22Rv1 (cell line): ENCODE measurements around the gene RFC5.

Experiments used
- H3K27ac ChIP-seq: fragments of 450-650 bp; 2 replicates; pipeline ENCODE4 v1.5.1; 2017
- ZFX ChIP-seq: fragments of 450-650 bp; IDR thresholded peaks from 2 replicates; pipeline ENCODE4 v1.6.1; 2017; ENCODE audit warnings: antibody characterized with exemption, borderline replicate concordance
- TF ChIP-seq, protein P1 (sequence below): fragments of 450-650 bp; IDR thresholded peaks from 2 replicates; pipeline ENCODE4 v1.5.1; 2017; ENCODE audit warnings: mild to moderate bottlenecking

The RFC5 gene

DNA sequence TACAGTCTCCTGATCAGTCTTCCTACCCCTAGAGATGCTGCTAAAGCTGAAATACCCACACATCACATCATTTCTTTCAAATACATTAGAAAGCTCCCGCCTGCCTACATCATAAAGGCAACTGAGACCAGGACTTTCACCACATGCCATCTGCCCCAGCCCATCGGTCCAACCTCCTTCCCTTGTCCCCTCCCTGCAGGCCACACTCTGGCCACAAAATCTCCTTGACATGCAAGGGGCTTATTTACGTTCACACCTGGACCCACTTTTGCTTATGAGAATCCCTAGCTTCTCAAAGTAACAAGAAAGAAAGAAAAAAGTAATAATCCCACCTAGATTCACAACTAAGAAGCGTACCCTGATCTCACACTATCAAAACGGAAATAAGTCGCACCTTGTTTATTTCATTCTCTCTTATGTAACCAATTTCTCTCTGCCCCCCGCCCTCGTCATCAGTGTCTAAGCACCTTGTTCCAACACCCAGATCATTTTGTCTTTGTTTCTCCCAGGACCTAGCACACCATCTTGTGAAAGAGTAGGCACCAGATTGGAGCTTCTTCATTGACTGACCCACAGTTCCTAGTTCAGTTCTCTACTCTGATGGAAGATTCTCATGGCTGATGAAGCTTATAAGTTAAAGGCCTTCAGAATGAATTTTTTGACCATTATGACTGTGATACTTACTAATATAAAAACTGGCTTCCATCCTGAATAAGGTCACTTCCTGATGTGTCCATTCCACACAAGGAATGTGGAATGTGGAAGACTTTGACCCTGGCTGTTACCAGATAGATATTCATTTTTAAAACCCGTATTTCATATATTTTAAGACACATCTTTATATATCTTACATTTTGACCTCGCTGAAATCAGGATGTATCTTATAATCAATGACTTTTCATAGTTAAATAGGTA is 36.8 kb downstream of the RFC5 start:
- peak overlapping the region; percentile 37 for H3K27ac ChIP-seq
- TF ChIP-seq ZFX, result no peak
- TF ChIP-seq, protein P1, sequence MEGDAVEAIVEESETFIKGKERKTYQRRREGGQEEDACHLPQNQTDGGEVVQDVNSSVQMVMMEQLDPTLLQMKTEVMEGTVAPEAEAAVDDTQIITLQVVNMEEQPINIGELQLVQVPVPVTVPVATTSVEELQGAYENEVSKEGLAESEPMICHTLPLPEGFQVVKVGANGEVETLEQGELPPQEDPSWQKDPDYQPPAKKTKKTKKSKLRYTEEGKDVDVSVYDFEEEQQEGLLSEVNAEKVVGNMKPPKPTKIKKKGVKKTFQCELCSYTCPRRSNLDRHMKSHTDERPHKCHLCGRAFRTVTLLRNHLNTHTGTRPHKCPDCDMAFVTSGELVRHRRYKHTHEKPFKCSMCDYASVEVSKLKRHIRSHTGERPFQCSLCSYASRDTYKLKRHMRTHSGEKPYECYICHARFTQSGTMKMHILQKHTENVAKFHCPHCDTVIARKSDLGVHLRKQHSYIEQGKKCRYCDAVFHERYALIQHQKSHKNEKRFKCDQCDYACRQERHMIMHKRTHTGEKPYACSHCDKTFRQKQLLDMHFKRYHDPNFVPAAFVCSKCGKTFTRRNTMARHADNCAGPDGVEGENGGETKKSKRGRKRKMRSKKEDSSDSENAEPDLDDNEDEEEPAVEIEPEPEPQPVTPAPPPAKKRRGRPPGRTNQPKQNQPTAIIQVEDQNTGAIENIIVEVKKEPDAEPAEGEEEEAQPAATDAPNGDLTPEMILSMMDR, result no peak

DNA sequence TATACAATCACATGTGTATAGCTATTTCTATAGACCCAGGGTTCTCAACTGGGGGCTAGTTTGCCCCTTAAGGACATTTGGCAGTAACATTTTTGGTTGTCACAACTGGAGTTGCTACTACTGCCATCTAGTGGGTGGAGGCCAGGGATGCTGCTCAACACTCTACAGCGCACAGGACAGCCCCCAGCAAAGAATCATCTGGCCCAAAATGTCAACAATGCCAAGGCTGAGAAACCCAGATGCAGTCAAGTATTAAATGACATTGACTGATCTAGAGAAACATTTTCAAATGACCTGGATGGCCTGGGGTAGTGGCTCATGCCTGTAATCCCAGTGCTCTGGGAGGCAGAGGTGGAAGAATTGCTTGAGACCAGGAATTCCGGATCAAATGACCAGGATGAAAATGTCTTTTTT is 38.6 kb downstream of the RFC5 start:
- no peak for TF ChIP-seq ZFX
- TF ChIP-seq, protein P1, result peak; percentile 95
- peak overlapping the region; percentile 89 for H3K27ac ChIP-seq

DNA sequence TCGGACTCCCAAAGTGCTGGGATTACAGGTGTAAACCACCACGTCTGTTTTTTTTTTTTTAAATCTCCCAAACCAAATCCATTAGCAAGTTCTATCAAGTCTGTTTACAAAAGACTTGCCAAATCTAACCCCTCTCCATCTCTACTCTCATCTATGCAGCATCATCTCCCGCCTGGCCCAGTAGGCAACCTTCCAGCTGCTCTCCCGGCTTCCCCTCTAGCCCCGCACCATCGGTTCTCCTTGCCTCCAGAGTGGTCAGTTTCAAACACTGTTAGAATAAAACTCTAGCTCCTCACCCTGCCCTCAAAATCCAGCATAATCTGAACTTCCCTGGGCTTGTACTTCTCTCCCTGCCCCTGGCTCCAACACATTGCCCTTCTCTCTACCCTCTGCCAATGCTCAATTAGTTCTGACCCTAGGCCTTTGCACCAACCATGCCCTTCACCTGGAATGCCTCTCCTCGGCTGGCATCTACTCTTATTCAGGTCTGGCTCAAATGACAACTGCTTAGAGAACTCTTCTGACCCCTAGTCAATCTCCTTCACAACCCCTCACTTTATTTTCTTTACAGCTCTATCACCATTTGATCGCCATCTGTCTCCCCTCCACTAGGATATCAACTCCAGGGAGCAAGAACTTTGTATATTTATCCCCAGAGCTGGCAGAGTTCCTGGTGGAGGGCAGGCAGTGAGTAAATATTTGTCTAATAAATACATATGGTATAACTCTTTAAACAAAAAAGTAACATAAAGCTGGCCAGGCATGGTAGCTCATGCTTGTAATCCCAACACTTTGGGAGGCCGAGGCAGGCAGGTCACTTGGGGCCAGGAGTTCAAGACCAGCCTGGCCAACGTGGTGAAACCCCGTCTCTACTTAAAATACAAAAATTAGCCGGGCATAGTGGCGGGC is 39.6 kb downstream of the RFC5 start:
- H3K27ac ChIP-seq, result peak overlapping the region; percentile 89
- no peak for TF ChIP-seq ZFX
- TF ChIP-seq, protein P1, result no peak

DNA sequence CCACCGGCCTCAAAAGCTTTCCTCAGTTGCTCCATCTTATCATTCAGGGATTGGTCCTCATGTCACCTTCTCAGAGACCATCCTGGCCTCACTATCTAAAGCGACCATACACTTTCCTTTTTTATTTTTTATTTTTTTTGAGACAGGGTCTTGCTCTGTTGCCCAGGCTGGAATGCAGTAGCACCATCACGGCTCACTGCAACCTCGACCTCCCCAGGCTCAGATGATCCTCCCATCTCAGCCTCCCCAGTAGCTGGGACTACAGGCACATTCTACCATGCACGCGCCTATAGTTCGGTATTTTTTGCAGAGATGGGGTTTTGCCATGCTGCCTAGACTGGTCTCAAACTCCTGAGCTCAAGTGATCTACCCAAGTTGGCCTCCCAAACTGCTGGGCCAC is 41.7 kb downstream of the RFC5 start:
- TF ChIP-seq, protein P1, result no peak
- TF ChIP-seq ZFX, result no peak

DNA sequence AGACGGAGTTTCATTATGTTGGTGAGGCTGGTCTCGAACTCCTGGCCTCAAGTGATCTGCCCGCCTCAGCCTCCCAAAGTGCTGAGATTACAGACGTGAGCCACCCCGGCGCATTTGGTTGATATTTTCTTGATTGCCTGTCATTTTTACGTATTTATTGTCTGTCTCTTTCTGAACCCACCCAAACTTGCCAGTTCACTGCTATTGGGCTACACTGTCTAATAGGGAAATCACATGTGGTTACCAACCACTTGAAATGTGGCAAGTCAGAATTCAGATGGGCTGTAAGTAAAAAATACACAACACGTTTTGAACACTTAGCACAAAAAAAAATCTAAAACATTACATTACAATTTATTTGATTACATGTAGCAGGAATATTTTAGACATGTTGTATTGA is 42.4 kb downstream of the RFC5 start:
- H3K27ac ChIP-seq, result peak overlapping the region; percentile 89
- TF ChIP-seq, protein P1, result no peak
- TF ChIP-seq ZFX, result no peak

More for the DNA sequence above, 41.7 kb downstream of the RFC5 start:
- peak overlapping the region; percentile 89 for H3K27ac ChIP-seq

DNA sequence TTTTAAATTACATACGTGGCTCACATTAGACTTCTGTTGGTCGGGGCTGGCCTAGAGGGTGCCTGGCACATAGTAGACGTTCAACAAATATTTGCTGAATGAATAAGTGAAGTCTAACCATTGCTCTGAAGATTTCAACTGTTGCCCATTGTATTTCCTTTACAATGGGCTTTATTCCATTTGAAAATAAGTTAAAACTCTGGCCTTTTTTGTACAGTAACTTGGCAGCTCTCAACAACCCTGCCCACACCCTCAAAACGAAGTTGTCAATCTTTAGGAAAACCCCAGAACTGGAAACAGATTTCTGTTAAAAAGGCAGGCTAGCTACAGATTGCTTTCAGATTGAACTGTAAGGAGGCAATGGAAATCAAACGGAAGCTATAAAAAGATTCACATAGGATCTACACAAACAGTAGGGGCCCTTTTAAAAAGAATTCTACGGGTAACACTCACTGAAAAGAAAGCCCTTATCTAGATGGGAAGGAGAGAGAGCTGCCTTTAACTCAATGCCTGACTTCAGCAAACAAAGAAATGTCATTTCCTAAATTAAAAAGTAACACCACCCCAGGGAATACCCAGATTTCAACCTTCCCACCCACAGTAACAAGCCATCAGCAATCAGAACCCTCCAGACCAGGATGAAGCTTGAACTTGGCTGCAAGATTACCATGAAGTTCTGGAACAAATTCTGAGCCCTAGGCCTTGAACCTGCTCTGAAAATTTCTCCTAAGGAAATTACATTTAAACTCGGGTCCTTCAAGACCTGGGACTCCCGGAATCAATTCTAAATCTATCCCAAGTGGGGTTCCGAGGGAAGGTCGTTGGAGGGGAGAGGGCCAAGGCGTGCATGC is 43.1 kb downstream of the RFC5 start:
- H3K27ac ChIP-seq, result peak overlapping the region; percentile 89
- TF ChIP-seq, protein P1, result no peak
- TF ChIP-seq ZFX, result no peak
